T1000 (cell line): ENCODE measurements around the gene CMTR1.

Experiments
- DNase-seq: peaks from one replicate; lab custom pipeline; 2025; ENCODE audit warnings: mixed read lengths; lab: John Stamatoyannopoulos, UW

Gene CMTR1

GRCh38 chr6:37477656-37478435 lies 44.8 kb downstream of the CMTR1 start:
- DNase-seq, result no peak

- no peak for DNase-seq
Observed at GRCh38 chr6:37478827-37479226, 45.8 kb downstream of the CMTR1 start.

GRCh38 chr6:37479266-37479854 lies 46.3 kb downstream of the CMTR1 start:
- DNase-seq, result no peak

- DNase-seq, result no peak
Observed at GRCh38 chr6:37480118-37480736, 47.2 kb downstream of the CMTR1 start.

GRCh38 chr6:37480951-37481534 lies 48.0 kb downstream of the CMTR1 start:
- no peak for DNase-seq

GRCh38 chr6:37481711-37482605 lies 48.9 kb downstream of the CMTR1 start:
- no peak for DNase-seq

- no peak for DNase-seq
Observed at GRCh38 chr6:37482606-37483251, 49.7 kb downstream of the CMTR1 start.

- no peak for DNase-seq
Observed at GRCh38 chr6:37483252-37483901, 50.4 kb downstream of the CMTR1 start.

GRCh38 chr6:37483917-37484785 lies 51.1 kb downstream of the CMTR1 start:
- peak; percentile 41 for DNase-seq

GRCh38 chr6:37484786-37485170 lies 51.8 kb downstream of the CMTR1 start:
- no peak for DNase-seq

GRCh38 chr6:37485291-37485702 lies 52.3 kb downstream of the CMTR1 start:
- DNase-seq, result no peak

- no peak for DNase-seq
Observed at GRCh38 chr6:37486121-37486839, 53.3 kb downstream of the CMTR1 start.

- DNase-seq, result no peak
Observed at GRCh38 chr6:37487591-37488380, 54.8 kb downstream of the CMTR1 start.

- no peak for DNase-seq
Observed at GRCh38 chr6:37488476-37488875, 55.5 kb downstream of the CMTR1 start.

- no peak for DNase-seq
Observed at GRCh38 chr6:37489697-37490336, 56.8 kb downstream of the CMTR1 start.

- no peak for DNase-seq
Observed at GRCh38 chr6:37490536-37491170, 57.6 kb downstream of the CMTR1 start.

GRCh38 chr6:37491171-37491829 lies 58.3 kb downstream of the CMTR1 start:
- DNase-seq, result no peak
